HepG2 (cell line): ENCODE results near the gene SSNA1. TPM values are rescaled to one million over a fixed set of nuclear protein-coding genes. Genes with fewer than 3 reads are reported as not detected.

Source experiments
- ATAC-seq: fragments of 200-7000 bp; cut with Tn5 transposase; 3 replicates; pipeline ENCODE4 v1.9.1; 2020; ENCODE audit warnings: mild to moderate bottlenecking, moderate library complexity
- BruUV-seq: library from RNA; stranded (reverse); fragments of 400-500 nt; replicated peaks from 2 replicates; lab custom pipeline; 2021; lab: Mats Ljungman, UMichigan
- CTCF ChIA-PET: fragments of 300-600 bp; formaldehyde crosslinking; extraction: SDS; loops from one replicate; lab custom pipeline; 2021; ENCODE audit warnings: low total read pairs, inconsistent platforms, low intra/inter-chr PET ratio; lab: Yijun Ruan, JAX
- POLR2A ChIA-PET: fragments of 350-600 bp; sonication (Branson Sonifier 250); formaldehyde crosslinking; loops from one replicate; lab custom pipeline; 2020; ENCODE audit warnings: antibody characterized with exemption, inconsistent platforms; lab: Yijun Ruan, JAX
- DNase-seq: peaks from one replicate; pipeline ENCODE4 v3.0.0-alpha.2; 2015; ENCODE audit warnings: low spot score
- FAIRE-seq: peaks from 3 replicates; lab custom pipeline; 2011; peaks lifted over from hg19 to GRCh38; lab: Jason Lieb, UNC
- H2AFZ ChIP-seq: one replicate; pipeline ENCODE4 v1.6.1; 2011; ENCODE audit warnings: low read length, inconsistent platforms
- H3K27ac ChIP-seq: fragments of 300-600 bp; 3 replicates; pipeline ENCODE4 v1.8.0; 2011; ENCODE audit warnings: mixed run types, mild to moderate bottlenecking, mixed read lengths, low read length, inconsistent platforms; ENCODE audit not compliant: insufficient read depth; ENCODE audit errors: extremely low read length
- H3K27me3 ChIP-seq, 2 experiments: fragments of 200-600 bp in 1 of 2; 2 replicates in 1 of 2; 3 replicates in 1 of 2; pipeline versions ENCODE4 v1.6.0 to v1.8.0; 2011; ENCODE audit warnings: low read length in 2 of 2, mild to moderate bottlenecking in 2 of 2, moderate library complexity in 2 of 2, inconsistent platforms in 1 of 2; ENCODE audit not compliant: insufficient read depth in 2 of 2, control insufficient read depth in 1 of 2
- H3K36me3 ChIP-seq, 2 experiments: fragments of 200-600 bp in 1 of 2; replicated peaks in 1 of 2; 2 replicates in 1 of 2; 3 replicates in 1 of 2; pipeline versions ENCODE4 v1.5.1 to v1.8.0; 2011; ENCODE audit warnings: low read length in 2 of 2, inconsistent platforms in 1 of 2; ENCODE audit not compliant: insufficient read depth in 2 of 2, control insufficient read depth in 1 of 2
- H3K4me1 ChIP-seq: 2 replicates; pipeline ENCODE4 v1.5.1; 2012; ENCODE audit warnings: low read length, inconsistent platforms; ENCODE audit not compliant: insufficient read depth
- H3K4me2 ChIP-seq: 2 replicates; pipeline ENCODE4 v1.6.0; 2011; ENCODE audit warnings: low read depth, low read length, inconsistent platforms
- H3K4me3 ChIP-seq, 3 experiments: fragments of 200-600 bp in 1 of 3; sonication (generic), shearing (Covaris generic) in 1 of 3; replicated peaks in 1 of 3; 2 replicates each; pipeline ENCODE4 v1.5.1; 2011 to 2016; ENCODE audit warnings: low read length in 3 of 3, inconsistent platforms in 2 of 3, low read depth in 2 of 3, mild to moderate bottlenecking in 2 of 3, control low read depth in 1 of 3, mixed read lengths in 1 of 3; ENCODE audit not compliant: insufficient read depth in 1 of 3
- H3K79me2 ChIP-seq: one replicate; pipeline ENCODE4 v1.6.1; 2011; ENCODE audit warnings: low read length, inconsistent platforms; ENCODE audit not compliant: insufficient read depth
- H3K9ac ChIP-seq: 2 replicates; pipeline ENCODE4 v1.6.0; 2011; ENCODE audit warnings: mild to moderate bottlenecking, low read depth, low read length, inconsistent platforms; ENCODE audit not compliant: insufficient read depth
- H3K9me3 ChIP-seq: 2 replicates; pipeline ENCODE4 v1.5.1; 2012; ENCODE audit warnings: mild to moderate bottlenecking, low read length
- H4K20me1 ChIP-seq: 2 replicates; pipeline ENCODE4 v1.6.0; 2011; ENCODE audit warnings: inconsistent platforms, mild to moderate bottlenecking, low read length, moderate library complexity; ENCODE audit not compliant: insufficient read depth
- HNRNPH1 ChIP-seq: fragments of 200-400 bp; formaldehyde crosslinking; optimal IDR thresholded peaks from 2 replicates; pipeline ENCODE3; 2017; ENCODE audit warnings: mild to moderate bottlenecking, low read depth, low read length
- HNRNPL ChIP-seq: fragments of 200-400 bp; formaldehyde crosslinking; IDR thresholded peaks from 2 replicates; pipeline ENCODE4 v1.6.1; 2017; ENCODE audit warnings: mild to moderate bottlenecking, low read depth, low read length
- PAXIP1 ChIP-seq: sonication (generic); formaldehyde crosslinking; conservative IDR thresholded peaks from 2 replicates; pipeline ENCODE4 v1.4.0; 2020; ENCODE audit warnings: mild to moderate bottlenecking, missing genetic modification reagents, moderate library complexity
- SMAD9 ChIP-seq: sonication (generic); formaldehyde crosslinking; IDR thresholded peaks from 2 replicates; pipeline ENCODE4 v1.5.1; 2020; ENCODE audit warnings: mild to moderate bottlenecking, missing genetic modification reagents
- TOPORS ChIP-seq: sonication (generic); formaldehyde crosslinking; IDR thresholded peaks from 2 replicates; pipeline ENCODE4 v1.8.0; 2023; ENCODE audit warnings: mild to moderate bottlenecking, missing genetic modification reagents
- ZNF333 ChIP-seq: sonication (generic); formaldehyde crosslinking; IDR thresholded peaks from 2 replicates; pipeline ENCODE4 v1.4.0; 2020; ENCODE audit warnings: mild to moderate bottlenecking, missing genetic modification reagents, borderline replicate concordance
- ZNF550 ChIP-seq: sonication (generic); formaldehyde crosslinking; IDR thresholded peaks from 2 replicates; pipeline ENCODE4 v1.4.0; 2020; ENCODE audit warnings: mild to moderate bottlenecking, missing genetic modification reagents, borderline replicate concordance
- ZNF672 ChIP-seq: sonication (generic); formaldehyde crosslinking; IDR thresholded peaks from 2 replicates; pipeline ENCODE4 v1.8.1; 2022; ENCODE audit warnings: missing genetic modification reagents
- WGBS: methylation state at CpG from one replicate; pipeline ENCODE4 v1.1.6; 2017; ENCODE audit warnings: low lambda C conversion rate; 5-methylcytosine and 5-hydroxymethylcytosine counted together
- in situ Hi-C: cut with HindIII; loops from 2 replicates; pipeline ENCODE4 v1.10.0; 2017; ENCODE audit warnings: low pct_unique_long_range_greater_than_20kb; ENCODE audit not compliant: extremely low pct_ligation_motif_present
- intact Hi-C: fragments of 100-400 bp; cut with micrococcal nuclease; formaldehyde crosslinking; loops from one replicate; pipeline ENCODE4 v1.10.0; 2022; ENCODE audit not compliant: unreplicated experiment
- polyA plus RNA-seq, 8 experiments: library from polyadenylated mRNA; depleted of rRNA in 3 of 8; stranded (reverse) in 7 of 8; unstranded in 1 of 8; fragments of >200 nt; fragmentation: Illumina TruSeq in 4 of 8; extraction: Trizol in 4 of 8; gene quantifications; 2 replicates each; pipeline versions ENCODE4 v1.2.1 to v1.2.3, GENCODE V29; 2011 to 2016; ENCODE audit warnings: low read depth in 4 of 8, missing spikeins in 1 of 8, mixed read lengths in 1 of 8; ENCODE audit not compliant: insufficient read depth in 1 of 8
- total RNA-seq, 5 experiments: library from RNA; depleted of rRNA; stranded (reverse); fragments of >200 nt; fragmentation: Illumina TruSeq; extraction: Trizol; gene quantifications; 2 replicates each; pipeline ENCODE4 v1.2.3, GENCODE V29; 2016; ENCODE audit warnings: low read depth in 1 of 5
- TF ChIP-seq, protein P1 (sequence below): sonication (generic); formaldehyde crosslinking; IDR thresholded peaks from 2 replicates; pipeline ENCODE4 v1.8.1; 2023; ENCODE audit warnings: mild to moderate bottlenecking, inconsistent platforms, moderate library complexity, missing genetic modification reagents, borderline replicate concordance

The SSNA1 gene
- total and polyA plus RNA-seq, 2 of the 13 experiments (the other 11 are each of a cell fraction or from before 2014, with no cell fraction given): 35.9 to 49.4 TPM

DNA sequence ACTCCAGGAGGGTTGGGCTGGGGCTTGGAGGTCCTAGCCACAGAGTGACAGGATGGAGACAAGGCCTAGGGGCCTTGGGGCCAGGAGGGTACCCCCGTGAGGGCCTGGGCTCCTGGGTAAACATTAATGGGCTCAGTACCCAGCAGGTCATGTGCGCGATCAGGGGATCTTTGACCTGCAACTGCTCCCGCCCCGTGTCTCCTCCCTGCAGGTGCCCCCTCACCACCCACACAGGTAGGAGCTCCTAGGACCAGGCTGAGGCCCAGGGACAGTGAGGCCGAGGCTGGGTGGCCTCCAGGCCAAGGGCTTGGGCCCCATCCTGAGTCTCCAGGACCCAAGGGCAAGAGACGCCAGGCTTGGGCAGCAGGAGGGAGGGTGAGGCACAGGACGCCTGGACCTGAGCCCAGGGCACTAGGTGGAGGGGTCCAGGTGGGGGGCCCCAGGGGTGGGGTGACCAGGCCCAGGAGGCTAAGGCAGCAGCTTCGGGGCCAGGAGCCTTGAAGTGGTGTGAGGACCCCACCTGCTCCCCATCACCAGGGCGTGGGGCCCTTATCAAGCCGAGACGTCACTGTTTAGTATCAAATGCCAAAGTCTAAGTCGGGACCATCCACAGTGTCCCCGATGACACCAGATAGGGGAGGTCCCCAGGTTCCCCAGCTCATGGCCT, 42.4 kb downstream of the SSNA1 start, which contains the start of gene SLC34A3 (continued):
- TF ChIP-seq PAXIP1 (CRISPR knock-in tag): peak; percentile 7; the same call in 1 of the 2 replicates
- TF ChIP-seq HNRNPH1: peak; percentile 42
- no peak for TF ChIP-seq TOPORS (CRISPR knock-in tag)
- TF ChIP-seq, protein P1, sequence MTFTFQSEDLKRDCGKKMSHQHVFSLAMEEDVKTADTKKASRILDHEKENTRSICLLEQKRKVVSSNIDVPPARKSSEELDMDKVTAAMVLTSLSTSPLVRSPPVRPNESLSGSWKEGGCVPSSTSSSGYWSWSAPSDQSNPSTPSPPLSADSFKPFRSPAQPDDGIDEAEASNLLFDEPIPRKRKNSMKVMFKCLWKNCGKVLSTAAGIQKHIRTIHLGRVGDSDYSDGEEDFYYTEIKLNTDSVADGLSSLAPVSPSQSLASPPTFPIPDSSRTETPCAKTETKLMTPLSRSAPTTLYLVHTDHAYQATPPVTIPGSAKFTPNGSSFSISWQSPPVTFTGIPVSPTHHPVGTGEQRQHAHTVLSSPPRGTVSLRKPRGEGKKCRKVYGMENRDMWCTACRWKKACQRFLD (CRISPR knock-in tag): no peak
- no peak for TF ChIP-seq ZNF550 (CRISPR knock-in tag)
- TF ChIP-seq, all 625 proteins: peak for 22

- H3K27ac ChIP-seq: peak overlapping the region; percentile 75
- no peak overlapping the region for H3K9ac ChIP-seq
- ChIA-PET CTCF (no interaction called here), POLR2A (interaction anchor here (2.3 to 2.7 kb wide), 2 partner anchors 9 to 31 kb away, joined by 12 to 16 read pairs; partner anchors contain the start of genes TPRN and TUBB4B)
- H3K79me2 ChIP-seq: peaks cover 4% of the 10 kb centered on the region
- no TSS peak for BruUV-seq
- 95% methylated on average over 12 of the region's 23 CpGs for WGBS
- TF ChIP-seq HNRNPL: 0 out of 2 replicates have a peak, but pooled peaks have one; percentile 53
- TF ChIP-seq ZNF672: 0 out of 2 replicates have a peak, but pooled peaks have one; percentile 25
- no peak for TF ChIP-seq SMAD9 (CRISPR knock-in tag)
- TF ChIP-seq ZNF333 (CRISPR knock-in tag): 0 out of 2 replicates have a peak, but pooled peaks have one; percentile 32
- no peak for ATAC-seq
- no peak for DNase-seq
- H3K4me3 ChIP-seq: no peak overlapping the region
- no peaks in the 10 kb centered on the region for H3K27me3 ChIP-seq
- intact Hi-C loops (no loop called here), in situ Hi-C loops (no loop called here)
- FAIRE-seq: no peak
- no peaks in the 10 kb centered on the region for H4K20me1 ChIP-seq
- H3K9me3 ChIP-seq: no peaks in the 10 kb centered on the region
- peaks cover 65% of the 10 kb centered on the region for H3K4me1 ChIP-seq
- no peaks in the 10 kb centered on the region for H3K36me3 ChIP-seq
- H2AFZ ChIP-seq: no peak overlapping the region
- no peak overlapping the region for H3K4me2 ChIP-seq
Measured at GRCh38 chr9:137231372-137232039, 43.0 kb downstream of the SSNA1 start.
